H1 (cell line): ENCODE data around the gene C3. TPM values are rescaled to one million over a fixed set of nuclear protein-coding genes. Genes with fewer than 3 reads are reported as not detected.

Experiments used
- CHD7 ChIP-seq: fragments of 300-600 bp; sonication (generic); IDR thresholded peaks from 2 replicates; pipeline ENCODE4 v1.7.1; 2012; ENCODE audit warnings: low read length, moderate library complexity, mild to moderate bottlenecking, inconsistent platforms; ENCODE audit not compliant: insufficient replicate concordance
- polyA plus RNA-seq, 7 experiments: library from polyadenylated mRNA; depleted of rRNA in 3 of 7; stranded (reverse) in 5 of 7; unstranded in 2 of 7; fragments of >200 nt in 5 of 7; fragments of 200-250 nt in 2 of 7; gene quantifications; 1 replicate in 5 of 7; 2 replicates in 1 of 7; 4 replicates in 1 of 7; pipeline versions ENCODE4 v1.2.1 to v1.2.3, GENCODE V29; 2011 to 2013; ENCODE audit warnings: missing spikeins in 2 of 7, mixed read lengths in 2 of 7
- total RNA-seq: library from RNA; stranded (reverse); fragmentation: NEBNext Ultra II Directional; extraction: Animal tissue kit (Norgen Biotek cat#: 25700); gene quantifications from 2 replicates; pipeline ENCODE4 v1.2.1, GENCODE V29; 2021

The C3 gene
- total and polyA plus RNA-seq, 2 of the 8 experiments (the other 6 are each of a cell fraction or from before 2014, with no cell fraction given), result 6.4 to 12.8 TPM

DNA sequence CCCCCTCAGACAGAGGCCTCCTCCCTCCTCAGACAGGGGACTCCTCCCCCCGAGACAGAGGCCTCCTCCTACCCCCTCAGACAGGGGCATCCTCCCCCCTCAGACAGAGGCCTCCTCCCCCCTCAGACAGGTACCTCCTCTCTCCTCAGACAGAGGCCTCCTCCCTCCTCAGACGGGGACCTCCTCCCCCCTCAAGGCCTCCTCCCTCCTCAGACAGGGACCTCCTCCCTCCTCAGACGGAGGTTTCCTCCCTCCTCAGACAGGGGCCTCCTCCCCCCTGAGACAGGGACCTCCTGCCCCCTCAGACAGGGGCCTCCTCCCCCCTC lies 13.9 kb downstream of the C3 start (continued):
- TF ChIP-seq CHD7, result no peak
